Activated CD8-positive, alpha-beta memory T cell treated with anti-CD3 and anti-CD28 coated beads for 4 hours (primary cell): ENCODE results near the gene PTPRN2.
"Not testable (repeated sequence)": the region's sequence is repeated elsewhere in the genome, so short reads cannot be mapped to it uniquely, and the experiment has no call there.

ENCODE experiments used
- DNase-seq, 2 donors: peaks; one replicate each; pipeline ENCODE4 v3.0.0-alpha.2; 2020; ENCODE audit warnings: low read depth in 2 of 2

Gene PTPRN2

GRCh38 chr7:158419238-158419785 is 168.3 kb downstream of the PTPRN2 start:
- DNase-seq: no peak

- DNase-seq: not testable (repeated sequence)
Measured at GRCh38 chr7:158418395-158418794, 169.2 kb downstream of the PTPRN2 start.

- DNase-seq: no peak
Measured at GRCh38 chr7:158416283-158416933, 171.2 kb downstream of the PTPRN2 start.

- no peak for DNase-seq
Measured at GRCh38 chr7:158415316-158415715, 172.3 kb downstream of the PTPRN2 start.

- DNase-seq: no peak
Measured at GRCh38 chr7:158414486-158414961, 173.1 kb downstream of the PTPRN2 start.

GRCh38 chr7:158414002-158414401 is 173.6 kb downstream of the PTPRN2 start:
- DNase-seq: no peak

- no peak for DNase-seq
Measured at GRCh38 chr7:158411232-158411950, 176.2 kb downstream of the PTPRN2 start.

GRCh38 chr7:158410720-158411119 is 176.9 kb downstream of the PTPRN2 start:
- no peak for DNase-seq

GRCh38 chr7:158409816-158410330 is 177.8 kb downstream of the PTPRN2 start:
- no peak for DNase-seq

GRCh38 chr7:158409120-158409519 is 178.5 kb downstream of the PTPRN2 start:
- no peak for DNase-seq

GRCh38 chr7:158408318-158408920 is 179.2 kb downstream of the PTPRN2 start:
- no peak for DNase-seq

GRCh38 chr7:158407581-158408317 is 179.9 kb downstream of the PTPRN2 start:
- no peak for DNase-seq

GRCh38 chr7:158406801-158407200 is 180.8 kb downstream of the PTPRN2 start:
- DNase-seq: no peak

GRCh38 chr7:158406364-158406763 is 181.3 kb downstream of the PTPRN2 start:
- no peak for DNase-seq

- not testable (repeated sequence) for DNase-seq
Measured at GRCh38 chr7:158405771-158406170, 181.9 kb downstream of the PTPRN2 start.

- no peak for DNase-seq
Measured at GRCh38 chr7:158405324-158405723, 182.3 kb downstream of the PTPRN2 start.

GRCh38 chr7:158404031-158404761 is 183.4 kb downstream of the PTPRN2 start:
- no peak for DNase-seq

- no peak for DNase-seq
Measured at GRCh38 chr7:158403013-158403821, 184.4 kb downstream of the PTPRN2 start.

- no peak for DNase-seq
Measured at GRCh38 chr7:158402471-158402870, 185.2 kb downstream of the PTPRN2 start.

GRCh38 chr7:158401826-158402225 is 185.8 kb downstream of the PTPRN2 start:
- DNase-seq: no peak
